GM18499 (cell line): ENCODE results near the gene PGAM2.

Source experiments
- ATAC-seq: cut with Tn5 transposase; IDR thresholded peaks from one replicate; pipeline ENCODE4 v1.9.1; 2021; ENCODE audit warnings: moderate number of reproducible peaks; ENCODE audit not compliant: insufficient read depth, unreplicated experiment

PGAM2 gene

GRCh38 chr7:44065431-44066110 lies at the start of gene PGAM2:
Gene PGAM2 (minus strand): TSS chr7:44065567. CDS start chr7:44065529, 38 bp downstream.
- no peak for ATAC-seq

GRCh38 chr7:44114586-44115310 lies 49.4 kb upstream of the PGAM2 start:
- ATAC-seq, result no peak

GRCh38 chr7:44113764-44114354 lies 48.5 kb upstream of the PGAM2 start:
- no peak for ATAC-seq

DNA sequence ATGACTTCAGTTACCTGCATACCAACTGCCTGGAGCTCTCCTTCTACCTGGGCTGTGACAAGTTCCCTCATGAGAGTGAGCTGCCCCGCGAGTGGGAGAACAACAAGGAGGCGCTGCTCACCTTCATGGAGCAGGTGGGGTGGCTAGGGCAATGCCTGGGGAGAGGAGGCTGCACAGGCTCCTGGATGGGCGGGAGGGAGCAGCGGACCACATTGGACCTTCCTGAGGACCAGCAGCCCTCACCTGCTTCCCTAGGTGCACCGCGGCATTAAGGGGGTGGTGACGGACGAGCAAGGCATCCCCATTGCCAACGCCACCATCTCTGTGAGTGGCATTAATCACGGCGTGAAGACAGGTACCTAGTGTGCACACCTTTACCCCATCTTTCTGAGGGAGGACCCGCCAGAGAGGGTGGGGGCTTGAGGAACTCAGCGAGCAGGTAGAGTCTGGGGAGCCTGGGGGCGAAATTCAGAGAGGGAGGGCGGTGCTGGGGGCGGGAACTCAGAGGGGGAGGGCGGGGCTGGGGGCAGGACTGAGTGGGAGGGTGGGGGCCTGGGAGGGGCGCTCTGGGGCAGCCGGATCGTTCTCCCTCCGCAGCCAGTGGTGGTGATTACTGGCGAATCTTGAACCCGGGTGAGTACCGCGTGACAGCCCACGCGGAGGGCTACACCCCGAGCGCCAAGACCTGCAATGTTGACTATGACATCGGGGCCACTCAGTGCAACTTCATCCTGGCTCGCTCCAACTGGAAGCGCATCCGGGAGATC lies 47.8 kb upstream of the PGAM2 start:
- no peak for ATAC-seq

GRCh38 chr7:44112231-44112996 lies 47.0 kb upstream of the PGAM2 start:
- ATAC-seq, result no peak

GRCh38 chr7:44111761-44112160 lies 46.4 kb upstream of the PGAM2 start:
- ATAC-seq, result no peak

GRCh38 chr7:44110719-44111635 lies 45.6 kb upstream of the PGAM2 start:
- no peak for ATAC-seq

GRCh38 chr7:44109991-44110390 lies 44.6 kb upstream of the PGAM2 start:
- ATAC-seq, result no peak

- no peak for ATAC-seq
Observed at GRCh38 chr7:44108768-44109750, 43.7 kb upstream of the PGAM2 start.

DNA sequence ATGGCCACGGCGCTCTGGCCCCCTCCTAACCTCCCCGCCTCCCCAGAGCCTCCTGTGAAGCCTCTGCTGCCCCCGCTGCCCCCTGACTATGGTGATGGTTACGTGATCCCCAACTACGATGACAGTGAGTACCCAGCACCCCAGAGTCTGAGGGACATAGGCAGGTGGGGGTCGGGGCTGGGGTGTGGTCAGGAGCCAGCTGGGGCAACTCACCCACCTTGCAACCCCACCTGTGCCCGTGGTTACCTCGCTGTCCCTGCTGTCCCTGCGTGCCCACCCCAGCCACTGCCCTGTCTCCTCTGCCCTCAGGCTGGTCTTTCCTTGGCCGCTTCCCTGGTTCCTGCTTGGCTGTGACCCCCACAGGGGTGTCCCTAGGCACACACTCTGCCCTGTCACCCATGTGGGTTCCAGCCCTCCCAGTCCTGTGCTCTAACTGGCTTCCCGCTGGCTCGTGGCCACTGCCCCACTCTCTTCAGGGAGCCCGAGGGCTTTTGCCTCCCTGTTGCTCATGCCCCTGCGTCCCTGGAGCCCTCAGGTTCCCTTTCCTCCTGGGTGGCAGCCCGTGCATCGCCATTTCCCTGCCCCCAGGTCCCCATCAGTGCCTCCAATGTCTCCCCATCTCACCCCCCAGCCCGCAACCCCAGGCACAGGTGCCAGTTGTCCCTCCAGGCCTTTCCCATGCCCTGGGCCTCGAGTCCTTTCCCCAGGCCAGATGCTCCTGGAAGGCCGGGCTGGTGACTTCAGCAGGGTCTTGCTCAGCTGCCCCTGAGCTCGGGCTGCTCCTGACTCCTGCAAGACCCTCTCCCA lies 42.8 kb upstream of the PGAM2 start:
- ATAC-seq, result no peak

GRCh38 chr7:44107116-44107960 lies 42.0 kb upstream of the PGAM2 start:
- no peak for ATAC-seq

- ATAC-seq, result no peak
Observed at GRCh38 chr7:44106311-44107065, 41.1 kb upstream of the PGAM2 start.

- ATAC-seq, result no peak
Observed at GRCh38 chr7:44105832-44106231, 40.5 kb upstream of the PGAM2 start.

DNA sequence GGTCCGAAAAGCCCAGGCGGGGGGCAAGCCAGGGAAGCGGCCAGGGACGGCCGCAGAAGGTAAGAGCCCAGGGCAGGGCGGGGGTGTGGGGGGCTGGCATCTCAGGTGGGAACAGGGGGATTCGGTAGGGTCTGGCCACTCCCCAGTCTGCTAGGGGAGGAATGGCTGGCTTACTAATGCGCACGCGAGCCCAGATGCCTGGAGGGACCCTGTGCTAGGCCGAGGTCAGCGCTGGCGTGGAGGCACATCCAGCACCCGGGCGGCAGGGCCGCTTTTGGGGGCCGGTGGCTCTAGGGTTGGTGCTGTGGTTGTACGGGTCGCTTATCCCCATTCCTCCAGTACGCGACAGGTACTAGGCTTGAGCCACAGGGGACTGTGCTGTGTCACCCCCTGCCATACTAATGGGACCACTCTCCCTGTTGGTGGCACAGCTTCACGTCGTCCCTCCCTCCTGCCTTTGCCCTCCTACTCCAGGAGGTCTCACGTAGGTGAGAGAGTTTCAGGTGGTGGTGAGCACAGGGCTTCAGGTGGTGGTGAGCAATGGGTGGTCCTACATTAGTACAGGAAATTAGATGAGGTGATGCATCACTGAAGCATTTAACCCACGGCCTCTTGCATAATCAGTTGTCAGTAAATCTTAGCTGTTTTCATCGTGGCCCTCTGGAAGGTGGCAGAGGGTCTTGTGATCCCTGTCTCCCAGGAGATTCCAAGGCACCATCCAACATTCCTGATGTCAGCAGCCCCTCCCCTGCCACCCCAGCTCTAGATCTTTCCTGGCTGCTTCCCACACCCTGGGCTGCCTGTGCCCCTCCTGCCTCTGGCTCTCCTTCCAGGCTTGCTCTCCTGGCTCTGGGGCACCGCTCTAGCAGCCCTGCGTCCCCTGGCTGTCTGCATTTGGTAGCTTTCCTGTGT lies 39.7 kb upstream of the PGAM2 start:
- ATAC-seq, result no peak
